ENCODE measurements around the gene USP47. TPM values are rescaled to one million over a fixed set of nuclear protein-coding genes. Genes with fewer than 3 reads are reported as not detected.

USP47 gene
- total and polyA plus RNA-seq, 10 donors = 13.7 to 80.8 (median 48.2) TPM

- Histone ChIP-seq H3K4me3 (peak overlapping the region in 1 of 8 donors; percentile 41), H3K27ac (peak overlapping the region in 2 of 8 donors; percentile 1 to 24), H3K4me1 (peaks cover 0 to 18% (median 2%) of the 10 kb centered on the region in 6 donors), H3K36me3 (no peaks in the 10 kb centered on the region), H3K27me3 (replicated peaks in 1 of 7) (peaks cover 0 to 11% (median 0%) of the 10 kb centered on the region in 7 donors), H3K9me3 (no peaks in the 10 kb centered on the region)
- DNase-seq = no peak
- intact Hi-C loops (cut with DNase I; ENCODE audit: low total_unique reads) = no loop called here
- no peak for TF ChIP-seq POLR2A (IDR thresholded peaks at IDR 0.05)
- TF ChIP-seq CTCF (IDR thresholded peaks at IDR 0.05 in 8 of 11, conservative IDR thresholded peaks at IDR 0.05 in 3 of 11) = no peak
- no peak for TF ChIP-seq POLR2AphosphoS5 (IDR thresholded peaks at IDR 0.05)
- WGBS, 5 donors = 44 to 57% (median 55%) methylated on average over 8 of the region's 8 CpGs
These were observed 156.5 kb downstream of the USP47 start for GRCh38 chr11:11998091-11998781.

GRCh38 chr11:12001186-12001585 lies 159.4 kb downstream of the USP47 start:
- no peaks in the 10 kb centered on the region for H3K9me3 ChIP-seq
- WGBS, 5 donors = 67 to 97% (median 88%) methylated on average over 7 of the region's 7 CpGs
- intact Hi-C loops (cut with DNase I; ENCODE audit: low total_unique reads) = no loop called here
- peaks cover 0 to 18% (median 4%) of the 10 kb centered on the region in 6 donors for H3K4me1 ChIP-seq
- no peak for DNase-seq
- H3K27me3 ChIP-seq (replicated peaks in 1 of 7) = peaks cover 0 to 25% (median 0%) of the 10 kb centered on the region in 7 donors
- TF ChIP-seq CTCF (IDR thresholded peaks at IDR 0.05 in 8 of 11, conservative IDR thresholded peaks at IDR 0.05 in 3 of 11) (no peak), POLR2A (IDR thresholded peaks at IDR 0.05) (no peak), POLR2AphosphoS5 (IDR thresholded peaks at IDR 0.05) (no peak)
- no peaks in the 10 kb centered on the region for H3K36me3 ChIP-seq
- no peak overlapping the region for H3K27ac ChIP-seq
- no peak overlapping the region for H3K4me3 ChIP-seq

- Histone ChIP-seq H3K27me3 (replicated peaks in 1 of 7) (peaks cover 0 to 42% (median 14%) of the 10 kb centered on the region in 7 donors), H3K27ac (no peak overlapping the region), H3K4me1 (peaks cover 0 to 20% (median 12%) of the 10 kb centered on the region in 6 donors), H3K36me3 (no peaks in the 10 kb centered on the region), H3K9me3 (no peaks in the 10 kb centered on the region), H3K4me3 (no peak overlapping the region)
- TF ChIP-seq POLR2A (IDR thresholded peaks at IDR 0.05) = no peak
- intact Hi-C loops (cut with DNase I; ENCODE audit: low total_unique reads) = no loop called here
- WGBS, 5 donors = 81 to 93% (median 89%) methylated on average over 2 of the region's 2 CpGs
- no peak for DNase-seq
These were observed 161.6 kb downstream of the USP47 start for GRCh38 chr11:12003336-12003735.

GRCh38 chr11:12003815-12004214 lies 162.0 kb downstream of the USP47 start:
- Histone ChIP-seq H3K4me1 (peaks cover 0 to 20% (median 14%) of the 10 kb centered on the region in 6 donors), H3K4me3 (no peak overlapping the region), H3K36me3 (no peaks in the 10 kb centered on the region), H3K27ac (no peak overlapping the region), H3K27me3 (replicated peaks in 1 of 7) (peaks cover 0 to 47% (median 19%) of the 10 kb centered on the region in 7 donors), H3K9me3 (no peaks in the 10 kb centered on the region)
- no peak for TF ChIP-seq POLR2A (IDR thresholded peaks at IDR 0.05)
- TF ChIP-seq POLR2AphosphoS5 (IDR thresholded peaks at IDR 0.05) = no peak
- TF ChIP-seq CTCF (IDR thresholded peaks at IDR 0.05 in 8 of 11, conservative IDR thresholded peaks at IDR 0.05 in 3 of 11) = no peak
- intact Hi-C loops (cut with DNase I; ENCODE audit: low total_unique reads) = no loop called here
- DNase-seq = no peak
- 77 to 88% (median 80%) methylated on average over 4 of the region's 4 CpGs for WGBS, 5 donors

Data from spleen (tissue), 11 donors.